Activated T-helper 17 cell treated with anti-CD3 and anti-CD28 coated beads, Interleukin-2, amount 50 U/mL, for 72 hours (primary cell): Measurements from ENCODE around the gene SCPEP1. TPM values are rescaled to one million over a fixed set of nuclear protein-coding genes. Genes with fewer than 3 reads are reported as not detected.
A peak's percentile ranks its signal among the peaks of the same experiment; 100 is the strongest.

ENCODE experiments used
- ATAC-seq: fragments of 150-1000 bp; cut with Tn5 transposase; replicated peaks from 2 replicates; pipeline ENCODE4 v1.10.0; 2021; ENCODE audit warnings: mild to moderate bottlenecking, moderate library complexity
- H3K27ac Mint-ChIP-seq: one replicate; pipeline ENCODE4 v1.8.0; 2022; ENCODE audit warnings: mixed read lengths
- H3K27me3 Mint-ChIP-seq: one replicate; pipeline ENCODE4 v1.8.0; 2022; ENCODE audit warnings: mixed read lengths
- H3K36me3 Mint-ChIP-seq: one replicate; pipeline ENCODE4 v1.8.0; 2022; ENCODE audit warnings: low read depth, mild to moderate bottlenecking, mixed read lengths
- H3K4me1 Mint-ChIP-seq: one replicate; pipeline ENCODE4 v1.8.0; 2022; ENCODE audit warnings: mixed read lengths
- H3K4me3 Mint-ChIP-seq: one replicate; pipeline ENCODE4 v1.8.0; 2022; ENCODE audit warnings: mild to moderate bottlenecking, mixed read lengths
- H3K9me3 Mint-ChIP-seq: one replicate; pipeline ENCODE4 v1.8.0; 2022; ENCODE audit warnings: mixed read lengths
- total RNA-seq, 2 donors: library from RNA; stranded (reverse); gene quantifications; one replicate each; pipeline ENCODE4 v1.2.3, GENCODE V29; 2022

The SCPEP1 gene
- total RNA-seq, 2 donors from 2014 or later = 22.8 to 31.9 TPM

- ATAC-seq = no peak
- Mint-ChIP-seq H3K27ac (no peak overlapping the region), H3K9me3 (no peaks in the 10 kb centered on the region), H3K27me3 (no peaks in the 10 kb centered on the region), H3K36me3 (peaks cover 30% of the 10 kb centered on the region), H3K4me1 (no peaks in the 10 kb centered on the region), H3K4me3 (no peak overlapping the region)
Observed at GRCh38 chr17:57001541-57001940, 23.6 kb downstream of the SCPEP1 start.

DNA sequence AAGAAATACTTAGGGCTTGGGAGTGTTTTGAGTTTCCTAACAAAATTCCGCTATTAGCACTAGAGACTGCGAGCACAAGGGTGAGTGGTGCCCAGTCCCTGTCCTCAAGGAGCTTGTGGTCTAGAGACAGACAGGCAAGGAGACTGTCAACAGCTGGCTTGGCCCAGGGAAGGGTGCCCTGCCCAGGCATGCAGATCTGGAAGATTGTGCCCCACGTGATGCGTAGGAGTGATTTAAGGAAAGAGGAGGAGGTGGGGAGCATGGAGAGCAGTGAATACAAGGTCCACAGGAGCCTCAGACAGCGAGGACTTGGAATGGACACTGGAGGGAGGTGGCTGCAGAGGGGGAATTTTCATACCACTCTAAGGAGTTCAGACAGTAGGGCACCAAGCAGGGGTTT is 25.0 kb downstream of the SCPEP1 start:
- Mint-ChIP-seq H3K9me3 (no peaks in the 10 kb centered on the region), H3K27me3 (no peaks in the 10 kb centered on the region)

GRCh38 chr17:57004944-57005579 is 27.1 kb downstream of the SCPEP1 start:
- peaks cover 9% of the 10 kb centered on the region for H3K36me3 Mint-ChIP-seq
- no peaks in the 10 kb centered on the region for H3K27me3 Mint-ChIP-seq
- ATAC-seq = no peak
- H3K4me3 Mint-ChIP-seq = no peak overlapping the region
- no peak overlapping the region for H3K27ac Mint-ChIP-seq
- H3K4me1 Mint-ChIP-seq = peaks cover 6% of the 10 kb centered on the region
- no peaks in the 10 kb centered on the region for H3K9me3 Mint-ChIP-seq

More for the DNA sequence above, 25.0 kb downstream of the SCPEP1 start:
- Mint-ChIP-seq H3K36me3 (peaks cover 16% of the 10 kb centered on the region), H3K4me3 (no peak overlapping the region), H3K27ac (no peak overlapping the region), H3K4me1 (no peaks in the 10 kb centered on the region)
- ATAC-seq = no peak

GRCh38 chr17:57006040-57006439 is 28.1 kb downstream of the SCPEP1 start:
- Mint-ChIP-seq H3K4me3 (no peak overlapping the region), H3K36me3 (peaks cover 9% of the 10 kb centered on the region), H3K27me3 (no peaks in the 10 kb centered on the region), H3K9me3 (no peaks in the 10 kb centered on the region), H3K4me1 (peaks cover 9% of the 10 kb centered on the region), H3K27ac (no peak overlapping the region)
- ATAC-seq = no peak

DNA sequence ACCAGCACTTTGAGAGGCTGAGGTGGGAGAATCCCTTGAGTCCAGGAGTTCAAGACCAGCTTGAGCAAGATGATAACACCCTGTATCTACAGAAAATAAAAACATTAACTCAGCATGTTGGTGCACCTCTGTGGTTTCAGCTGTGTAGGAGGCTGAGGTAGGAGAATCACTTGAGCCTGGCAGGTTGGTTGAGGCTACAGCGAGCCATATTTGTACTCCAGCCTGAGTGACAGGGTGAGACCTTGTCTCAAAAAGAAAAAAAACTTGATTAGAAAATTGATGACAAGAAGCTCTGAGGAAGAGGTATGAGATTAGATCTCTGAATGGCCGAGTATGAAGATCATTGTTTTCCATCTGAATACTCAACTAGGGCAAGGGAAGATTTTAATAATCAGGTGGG is 31.0 kb downstream of the SCPEP1 start:
- peak; percentile 45 for ATAC-seq

GRCh38 chr17:57009737-57010445 is 32.0 kb downstream of the SCPEP1 start:
- Mint-ChIP-seq H3K27me3 (no peaks in the 10 kb centered on the region), H3K36me3 (no peaks in the 10 kb centered on the region), H3K4me3 (peak overlapping the region; percentile 19), H3K4me1 (peaks cover 9% of the 10 kb centered on the region), H3K9me3 (no peaks in the 10 kb centered on the region), H3K27ac (no peak overlapping the region)
- ATAC-seq = peak; percentile 87

More for the DNA sequence above, 31.0 kb downstream of the SCPEP1 start:
- Mint-ChIP-seq H3K4me3 (no peak overlapping the region), H3K27me3 (no peaks in the 10 kb centered on the region), H3K36me3 (no peaks in the 10 kb centered on the region), H3K4me1 (peaks cover 9% of the 10 kb centered on the region), H3K9me3 (no peaks in the 10 kb centered on the region), H3K27ac (no peak overlapping the region)

GRCh38 chr17:57010487-57010886 is 32.6 kb downstream of the SCPEP1 start:
- Mint-ChIP-seq H3K27me3 (no peaks in the 10 kb centered on the region), H3K4me3 (peak overlapping the region; percentile 19), H3K9me3 (no peaks in the 10 kb centered on the region), H3K36me3 (no peaks in the 10 kb centered on the region), H3K4me1 (peaks cover 9% of the 10 kb centered on the region), H3K27ac (no peak overlapping the region)
- no peak for ATAC-seq

GRCh38 chr17:57011491-57012015 is 33.6 kb downstream of the SCPEP1 start:
- no peak for ATAC-seq
- H3K4me3 Mint-ChIP-seq = no peak overlapping the region
- peaks cover 4% of the 10 kb centered on the region for H3K27me3 Mint-ChIP-seq
- H3K27ac Mint-ChIP-seq = no peak overlapping the region
- H3K4me1 Mint-ChIP-seq = peaks cover 9% of the 10 kb centered on the region
- H3K36me3 Mint-ChIP-seq = no peaks in the 10 kb centered on the region
- no peaks in the 10 kb centered on the region for H3K9me3 Mint-ChIP-seq

DNA sequence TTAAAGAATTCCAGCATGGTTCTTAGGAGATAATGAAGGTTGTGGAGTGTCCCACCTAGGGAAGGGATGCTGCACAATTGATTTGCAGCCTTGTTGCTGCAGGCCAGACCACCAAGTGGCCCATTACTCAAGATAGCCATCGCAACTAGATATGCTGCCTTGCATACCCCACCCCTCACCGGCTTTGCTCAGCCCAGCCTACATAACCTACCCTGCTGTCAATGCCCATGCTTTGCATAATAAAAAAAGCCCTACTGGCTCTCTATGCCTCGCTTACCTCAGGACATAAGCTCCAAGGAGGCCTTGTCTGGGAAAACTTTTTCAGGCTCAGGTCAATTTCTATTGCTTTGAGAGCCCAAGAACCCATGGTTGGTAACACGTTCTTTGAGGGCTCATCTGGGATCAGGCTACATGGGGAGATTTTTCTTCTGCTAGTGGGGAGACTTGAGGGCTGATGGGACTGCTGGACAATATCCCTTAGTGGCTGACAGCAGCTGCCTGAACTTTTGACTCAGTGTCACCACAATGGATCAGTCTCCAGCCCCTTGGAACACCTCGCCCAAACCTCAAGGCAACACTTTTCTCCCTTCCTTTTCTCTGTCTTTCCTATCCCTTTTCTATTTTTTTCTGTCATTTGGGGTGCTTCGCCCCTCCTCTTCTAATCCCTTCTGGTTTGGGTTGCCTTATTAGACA is 38.3 kb downstream of the SCPEP1 start:
- ATAC-seq = no peak
- Mint-ChIP-seq H3K4me1 (no peaks in the 10 kb centered on the region), H3K27ac (no peak overlapping the region), H3K36me3 (no peaks in the 10 kb centered on the region), H3K27me3 (peaks cover 17% of the 10 kb centered on the region), H3K4me3 (no peak overlapping the region), H3K9me3 (no peaks in the 10 kb centered on the region)

DNA sequence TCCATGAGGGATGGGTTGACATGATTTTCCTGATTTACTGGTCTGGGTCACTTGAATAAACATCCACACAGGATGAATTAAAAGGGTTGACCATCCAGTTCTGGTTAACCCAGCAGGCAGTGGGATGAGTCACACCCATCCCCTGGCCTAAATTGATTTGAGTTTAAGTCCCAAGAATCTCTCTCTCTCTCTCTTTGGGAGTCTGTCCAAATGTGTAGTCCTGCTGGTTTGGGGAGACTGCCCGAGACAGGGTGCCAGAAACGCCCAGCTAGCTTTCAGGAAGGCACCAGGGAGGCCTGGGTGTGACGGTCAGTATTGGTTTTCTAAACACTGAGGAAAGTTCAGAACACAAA is 38.8 kb downstream of the SCPEP1 start:
- Mint-ChIP-seq H3K36me3 (no peaks in the 10 kb centered on the region), H3K27ac (no peak overlapping the region), H3K4me1 (no peaks in the 10 kb centered on the region), H3K4me3 (no peak overlapping the region), H3K27me3 (peaks cover 17% of the 10 kb centered on the region), H3K9me3 (no peaks in the 10 kb centered on the region)
- no peak for ATAC-seq

DNA sequence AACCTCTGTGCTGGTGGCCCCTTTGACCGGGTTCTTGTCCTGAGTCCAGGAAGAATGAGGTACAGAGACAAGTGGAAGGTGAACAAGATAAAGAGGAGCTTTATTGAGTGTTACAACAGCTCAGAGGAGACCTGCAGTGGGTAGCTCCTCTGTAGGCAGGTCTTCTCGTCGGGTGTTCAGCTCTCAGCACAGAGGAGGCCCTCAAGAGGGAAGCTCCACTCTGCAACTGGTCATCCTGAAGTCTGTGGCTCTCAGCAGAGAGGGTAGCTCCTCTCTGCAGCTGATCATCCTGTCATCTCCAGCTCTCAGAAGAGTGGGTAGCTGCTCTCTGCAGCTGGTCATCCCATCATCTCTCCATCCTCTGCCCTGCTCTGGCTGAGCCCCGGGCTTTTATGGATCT is 39.7 kb downstream of the SCPEP1 start:
- Mint-ChIP-seq H3K9me3 (no peaks in the 10 kb centered on the region), H3K27me3 (peaks cover 17% of the 10 kb centered on the region), H3K36me3 (no peaks in the 10 kb centered on the region), H3K4me3 (no peak overlapping the region), H3K27ac (no peak overlapping the region), H3K4me1 (no peaks in the 10 kb centered on the region)
- ATAC-seq = no peak

DNA sequence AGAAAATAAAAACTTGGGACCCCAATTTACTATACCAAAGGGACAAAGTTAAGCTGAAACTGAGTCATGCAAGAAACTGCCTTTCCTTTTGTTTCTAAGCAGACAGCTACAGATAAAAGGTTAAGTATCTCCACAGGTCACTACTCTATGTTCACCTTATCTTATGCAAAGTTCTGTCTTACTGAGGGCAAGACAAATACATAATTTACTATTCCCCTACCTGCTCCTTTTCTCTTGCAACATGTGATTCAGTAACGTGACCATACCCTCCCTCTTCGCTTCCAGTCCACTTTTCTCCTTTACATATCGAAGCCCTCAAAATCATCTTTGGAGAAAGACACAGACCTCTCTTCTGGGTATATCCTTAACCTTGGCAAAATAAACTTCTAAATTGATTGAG is 42.3 kb downstream of the SCPEP1 start:
- Mint-ChIP-seq H3K36me3 (no peaks in the 10 kb centered on the region), H3K27ac (no peak overlapping the region), H3K9me3 (peaks cover 4% of the 10 kb centered on the region), H3K27me3 (peaks cover 22% of the 10 kb centered on the region), H3K4me3 (no peak overlapping the region), H3K4me1 (no peaks in the 10 kb centered on the region)
- no peak for ATAC-seq

DNA sequence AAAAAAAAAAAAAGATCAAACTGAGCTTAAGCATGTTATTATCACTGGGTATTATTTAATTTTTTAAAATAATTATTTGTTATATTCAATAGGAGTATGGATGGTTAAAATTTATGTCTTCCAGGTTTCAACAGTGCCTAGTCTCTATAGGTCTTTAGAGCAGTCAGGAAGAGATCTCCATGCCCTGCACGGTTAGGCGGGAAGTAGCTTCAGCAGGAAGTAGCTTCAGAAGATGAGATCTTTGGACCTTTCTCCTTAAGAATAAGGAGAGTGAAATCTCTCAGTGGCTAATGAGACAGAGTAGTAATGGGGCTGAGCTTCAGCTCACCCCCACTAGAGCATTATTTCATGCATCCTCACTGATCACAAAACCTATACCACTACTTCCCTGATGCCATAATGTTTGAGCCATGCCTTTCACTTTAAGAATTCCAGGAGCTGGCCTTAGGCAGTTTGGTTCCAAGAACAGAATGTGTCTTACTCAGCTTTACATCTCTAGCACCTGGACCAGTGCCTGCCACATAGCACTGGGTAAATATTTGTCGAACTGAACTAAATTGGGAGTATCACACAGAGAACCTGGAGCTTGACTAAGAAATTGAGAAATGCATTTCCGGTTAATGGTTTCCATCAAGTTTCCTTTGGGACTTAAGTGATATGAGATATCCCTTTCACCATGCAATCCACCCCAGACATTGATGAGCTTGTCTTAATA is 43.5 kb downstream of the SCPEP1 start:
- no peak for ATAC-seq
- peaks cover 18% of the 10 kb centered on the region for H3K27me3 Mint-ChIP-seq
- H3K27ac Mint-ChIP-seq = no peak overlapping the region
- peaks cover 4% of the 10 kb centered on the region for H3K9me3 Mint-ChIP-seq
- H3K4me1 Mint-ChIP-seq = no peaks in the 10 kb centered on the region
- H3K36me3 Mint-ChIP-seq = no peaks in the 10 kb centered on the region
- H3K4me3 Mint-ChIP-seq = no peak overlapping the region

DNA sequence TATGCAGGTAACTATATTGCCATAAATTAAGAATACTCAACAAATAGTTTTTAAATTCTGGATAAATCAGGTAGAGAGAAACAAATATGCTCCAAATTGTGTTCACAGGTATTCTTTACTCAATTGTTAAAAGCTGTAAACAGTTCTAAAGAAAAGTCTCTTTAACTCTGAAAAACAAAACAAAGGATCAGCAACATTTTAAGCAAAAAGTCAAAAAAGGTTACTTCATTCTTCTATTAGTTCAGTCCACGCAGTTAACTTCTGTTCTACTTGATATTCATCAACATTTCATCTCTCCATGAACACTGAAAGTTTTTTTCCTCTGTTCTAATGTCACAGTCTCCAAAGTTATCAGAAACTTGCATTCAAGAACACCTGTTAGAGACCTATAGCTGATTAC is 47.9 kb downstream of the SCPEP1 start:
- peaks cover 11% of the 10 kb centered on the region for H3K27me3 Mint-ChIP-seq
- ATAC-seq = no peak
- H3K36me3 Mint-ChIP-seq = no peaks in the 10 kb centered on the region
- H3K4me1 Mint-ChIP-seq = no peaks in the 10 kb centered on the region
- H3K4me3 Mint-ChIP-seq = no peak overlapping the region
- no peak overlapping the region for H3K27ac Mint-ChIP-seq
- H3K9me3 Mint-ChIP-seq = peaks cover 8% of the 10 kb centered on the region
